Heart right ventricle (tissue), 16 donors: Measurements from ENCODE around the gene ATG14. TPM values are rescaled to one million over a fixed set of nuclear protein-coding genes. Genes with fewer than 3 reads are reported as not detected.

Source experiments
- ATAC-seq, 8 donors: fragments of 200-7000 bp; cut with Tn5 transposase; one replicate each; pipeline ENCODE4 v1.9.1; 2020; ENCODE audit warnings: mild to moderate bottlenecking in 8 of 8, moderate library complexity in 8 of 8, moderate number of reproducible peaks in 1 of 8
- DNase-seq, 2 donors: peaks; one replicate each; pipeline ENCODE4 v3.0.0-alpha.2; 2020
- H3K27ac ChIP-seq, 10 donors: fragments of 200-600 bp; sonication (generic) in 2 of 10; one replicate each; pipeline versions ENCODE4 v1.5.0 to v1.8.0; 2020 to 2022; ENCODE audit warnings: mild to moderate bottlenecking in 3 of 10
- H3K27me3 ChIP-seq, 7 donors: fragments of 200-600 bp; one replicate each; pipeline ENCODE4 v1.8.0; 2021 to 2022; ENCODE audit warnings: mild to moderate bottlenecking in 2 of 7
- H3K36me3 ChIP-seq, 9 donors: fragments of 200-600 bp; sonication (generic) in 1 of 9; one replicate each; pipeline versions ENCODE4 v1.5.0 to v1.8.0; 2020 to 2022; ENCODE audit warnings: mild to moderate bottlenecking in 2 of 9
- H3K4me1 ChIP-seq, 9 donors: fragments of 200-600 bp; sonication (generic) in 1 of 9; one replicate each; pipeline versions ENCODE4 v1.5.0 to v1.8.0; 2020 to 2022; ENCODE audit warnings: mild to moderate bottlenecking in 4 of 9
- H3K4me3 ChIP-seq, 10 donors: fragments of 200-600 bp; sonication (generic) in 2 of 10; one replicate each; pipeline versions ENCODE4 v1.5.0 to v1.8.0; 2020 to 2022; ENCODE audit warnings: mild to moderate bottlenecking in 7 of 10, moderate library complexity in 2 of 10
- H3K9me3 ChIP-seq, 11 donors: fragments of 200-600 bp in 10 of 11; sonication (generic) in 2 of 11; one replicate each; pipeline versions ENCODE4 v1.5.0 to v1.8.0; 2013 to 2022; ENCODE audit warnings: mild to moderate bottlenecking in 2 of 11, control low read depth in 1 of 11, moderate library complexity in 1 of 11
- WGBS, 2 donors: extraction: QIAGEN DNeasy Blood & Tissue Kit; methylation state at CpG; one replicate each; pipeline ENCODE4 v1.1.7; 2013; ENCODE audit warnings: inconsistent platforms in 1 of 2; 5-methylcytosine and 5-hydroxymethylcytosine counted together
- intact Hi-C, 10 donors: fragments of 100-400 bp; cut with DNase I; formaldehyde crosslinking; loops; one replicate each; pipeline versions ENCODE4 v1.11.1 to v1.14.2; 2022
- polyA plus RNA-seq, 2 donors: library from polyadenylated mRNA; stranded (reverse); fragments of 200-250 nt; gene quantifications; one replicate each; pipeline ENCODE4 v1.2.3, GENCODE V29; 2013
- total RNA-seq, 10 donors: library from RNA; stranded (reverse); fragmentation: NEBNext Ultra II Directional in 3 of 10; extraction: Animal tissue kit (Norgen Biotek cat#: 25700) in 3 of 10; gene quantifications; one replicate each; pipeline versions ENCODE4 v1.2.1 to v1.2.4, GENCODE V29; 2021 to 2023
- TF ChIP-seq, protein P1 (sequence below), 9 donors: fragments of 200-600 bp; sonication (generic) in 2 of 9; IDR thresholded peaks; one replicate each; pipeline versions ENCODE4 v1.5.0 to v1.8.0; 2021 to 2022; ENCODE audit warnings: antibody characterized with exemption in 9 of 9, mild to moderate bottlenecking in 5 of 9, moderate library complexity in 1 of 9
- donor health status: Arrhythmogenic right ventricular cardiomyopathy.
- donor health status: ischemic (EF 13 %, LVEDD 7.1; RV severe dilation, severe dysfunction).
- donor health status: healthy with polysubstance abuse.
- donor health status: DM: no; HTN: yes; CAD: no.
- donor health status: DM: no; HTN: no; CAD: no.
- donor health status: ischemic (EF 25% LVEDD 6.9; RV normal size, moderate dysfunction).
- donor health status: ischemic (EF 25% LVEDD 5.7; RV mildly dilated, moderate dysfunction).
- donor health status: healthy.
- donor health status: DM: yes; HTN: yes; CAD: no.
- donor health status: Ischemic cardiomyopathy.
- donor health status: ischemic (EF 35%, LVEDD 5.7; RV mildly dilated, moderate dysfunction).
- donor health status: nonischemic (EF 11% LVEDD 7.7; RV severe dilation, severe dysfunction).
- donor health status: DM: yes; HTN: yes; CAD: no.
- donor health status: PGD.
- donor health status: ischemic (EF 29% LVEDD 5.4; RV normal size, mild dysfunction).
- donor health status: nonischemic (EF 23%, LVEDD 6.1; RV moderate dilation, normal function).

Gene ATG14
- total and polyA plus RNA-seq, 12 donors, result 3.5 to 21.9 (median 15.3) TPM

DNA sequence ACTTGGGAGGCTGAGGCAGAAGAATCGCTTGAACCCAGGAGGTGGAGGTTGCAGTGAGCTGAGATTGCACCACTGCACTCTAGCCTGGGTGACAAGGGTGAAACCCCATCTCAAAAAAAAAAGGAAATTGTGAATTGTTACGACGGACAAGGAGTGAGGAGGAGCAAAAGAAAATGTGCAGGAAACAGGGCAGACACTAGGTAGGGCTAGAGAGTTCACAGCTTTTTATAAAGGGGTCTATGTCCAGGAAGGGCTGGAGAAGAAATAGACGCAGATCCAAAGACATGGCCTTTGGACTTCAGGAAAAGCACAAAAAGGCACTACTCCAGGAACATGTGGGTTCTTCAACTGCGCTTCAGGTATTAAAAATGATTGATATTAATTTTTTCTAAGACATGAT lies 34.4 kb downstream of the ATG14 start:
- Histone ChIP-seq H3K27ac (no peak overlapping the region), H3K4me3 (no peak overlapping the region), H3K4me1 (peaks cover 0 to 9% (median 0%) of the 10 kb centered on the region in 9 donors), H3K9me3 (no peaks in the 10 kb centered on the region), H3K36me3 (peaks cover 0 to 99% (median 64%) of the 10 kb centered on the region in 9 donors), H3K27me3 (no peaks in the 10 kb centered on the region)
- WGBS, 2 donors, result 89 to 97% methylated on average over 5 of the region's 5 CpGs
- TF ChIP-seq, protein P1, sequence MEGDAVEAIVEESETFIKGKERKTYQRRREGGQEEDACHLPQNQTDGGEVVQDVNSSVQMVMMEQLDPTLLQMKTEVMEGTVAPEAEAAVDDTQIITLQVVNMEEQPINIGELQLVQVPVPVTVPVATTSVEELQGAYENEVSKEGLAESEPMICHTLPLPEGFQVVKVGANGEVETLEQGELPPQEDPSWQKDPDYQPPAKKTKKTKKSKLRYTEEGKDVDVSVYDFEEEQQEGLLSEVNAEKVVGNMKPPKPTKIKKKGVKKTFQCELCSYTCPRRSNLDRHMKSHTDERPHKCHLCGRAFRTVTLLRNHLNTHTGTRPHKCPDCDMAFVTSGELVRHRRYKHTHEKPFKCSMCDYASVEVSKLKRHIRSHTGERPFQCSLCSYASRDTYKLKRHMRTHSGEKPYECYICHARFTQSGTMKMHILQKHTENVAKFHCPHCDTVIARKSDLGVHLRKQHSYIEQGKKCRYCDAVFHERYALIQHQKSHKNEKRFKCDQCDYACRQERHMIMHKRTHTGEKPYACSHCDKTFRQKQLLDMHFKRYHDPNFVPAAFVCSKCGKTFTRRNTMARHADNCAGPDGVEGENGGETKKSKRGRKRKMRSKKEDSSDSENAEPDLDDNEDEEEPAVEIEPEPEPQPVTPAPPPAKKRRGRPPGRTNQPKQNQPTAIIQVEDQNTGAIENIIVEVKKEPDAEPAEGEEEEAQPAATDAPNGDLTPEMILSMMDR (IDR thresholded peaks at IDR 0.05), result no peak
- ATAC-seq, result no peak
- intact Hi-C loops, result no loop called here
- DNase-seq, result no peak

DNA sequence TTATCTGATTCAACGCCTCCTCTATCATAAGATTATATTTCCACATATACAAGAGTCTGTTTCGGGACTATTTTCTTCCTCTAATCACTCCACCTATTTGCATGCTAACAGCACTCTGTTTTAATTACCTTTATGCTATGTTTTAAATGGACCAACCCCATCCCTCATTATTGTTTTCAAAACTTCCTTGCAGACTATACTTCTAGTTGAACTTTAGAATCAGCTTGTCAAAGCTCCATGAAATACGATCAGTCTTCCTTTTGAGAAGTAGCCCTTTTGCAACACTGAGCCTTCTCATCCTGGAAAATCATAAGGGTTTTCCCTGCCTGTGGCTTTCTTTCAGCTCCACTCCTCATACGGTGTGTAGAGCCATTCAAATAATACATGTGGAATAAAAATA lies 36.9 kb downstream of the ATG14 start:
- no peak for ATAC-seq

DNA sequence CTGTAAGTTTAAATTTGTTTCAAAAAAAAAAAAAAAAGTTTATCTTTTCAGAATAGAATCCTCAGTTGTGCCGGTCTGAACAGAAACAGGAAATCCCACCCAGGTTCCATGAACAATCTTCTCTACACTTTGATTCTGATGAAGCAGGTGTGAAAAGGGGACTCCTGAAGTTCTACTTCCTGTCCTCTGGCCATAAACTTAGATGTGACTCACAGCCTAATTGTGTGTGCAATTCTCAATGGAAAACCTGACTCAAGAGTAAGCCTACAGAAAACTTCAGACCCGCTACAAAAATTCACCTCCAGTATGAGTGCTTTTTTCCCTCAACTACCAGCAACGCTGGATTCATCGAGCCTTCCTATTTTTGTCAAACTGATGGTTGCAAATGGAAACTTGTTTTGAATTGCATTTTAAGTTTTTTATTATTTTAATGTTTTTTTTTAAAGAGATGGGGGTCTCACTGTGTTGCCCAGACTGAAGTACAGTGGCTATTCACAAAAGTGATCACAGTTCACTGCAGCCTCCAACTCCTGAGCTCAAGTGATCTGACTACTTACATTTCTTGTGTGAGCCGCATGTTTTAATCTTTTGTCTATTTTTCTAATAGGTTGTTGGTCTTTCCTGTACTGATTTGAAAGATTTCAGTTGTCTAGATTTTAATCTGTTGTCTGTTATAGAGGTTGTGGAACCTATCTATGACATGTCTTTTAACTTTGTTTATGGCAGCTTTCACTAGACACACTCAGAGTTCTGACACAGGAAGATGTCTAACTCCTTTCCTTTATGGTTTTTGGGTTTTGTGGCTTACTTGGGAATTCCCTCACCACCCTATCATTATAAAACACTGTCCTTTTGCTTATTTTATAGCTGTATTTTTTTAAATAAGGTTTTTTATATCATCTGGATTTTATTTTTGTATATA lies 37.6 kb downstream of the ATG14 start:
- ATAC-seq (no peak), DNase-seq (no peak)
- WGBS, 2 donors, result 90 to 94% methylated on average over 5 of the region's 5 CpGs
- no peaks in the 10 kb centered on the region for H3K9me3 ChIP-seq
- intact Hi-C loops, result no loop called here
- no peak overlapping the region for H3K4me3 ChIP-seq
- H3K36me3 ChIP-seq, result peaks cover 0 to 96% (median 34%) of the 10 kb centered on the region in 9 donors
- H3K27ac ChIP-seq, result no peak overlapping the region
- no peaks in the 10 kb centered on the region for H3K27me3 ChIP-seq
- H3K4me1 ChIP-seq, result peaks cover 0 to 9% (median 0%) of the 10 kb centered on the region in 9 donors
- TF ChIP-seq, protein P1 (IDR thresholded peaks at IDR 0.05), result no peak

More for the DNA sequence above, 36.9 kb downstream of the ATG14 start:
- intact Hi-C loops, result no loop called here
- DNase-seq, result no peak
- H3K4me3 ChIP-seq, result no peak overlapping the region
- no peaks in the 10 kb centered on the region for H3K9me3 ChIP-seq
- 96 to 98% methylated on average over 4 of the region's 4 CpGs for WGBS, 2 donors
- no peak overlapping the region for H3K27ac ChIP-seq
- peaks cover 0 to 96% (median 41%) of the 10 kb centered on the region in 9 donors for H3K36me3 ChIP-seq
- peaks cover 0 to 9% (median 0%) of the 10 kb centered on the region in 9 donors for H3K4me1 ChIP-seq
- H3K27me3 ChIP-seq, result no peaks in the 10 kb centered on the region
- TF ChIP-seq, protein P1 (IDR thresholded peaks at IDR 0.05), result no peak

DNA sequence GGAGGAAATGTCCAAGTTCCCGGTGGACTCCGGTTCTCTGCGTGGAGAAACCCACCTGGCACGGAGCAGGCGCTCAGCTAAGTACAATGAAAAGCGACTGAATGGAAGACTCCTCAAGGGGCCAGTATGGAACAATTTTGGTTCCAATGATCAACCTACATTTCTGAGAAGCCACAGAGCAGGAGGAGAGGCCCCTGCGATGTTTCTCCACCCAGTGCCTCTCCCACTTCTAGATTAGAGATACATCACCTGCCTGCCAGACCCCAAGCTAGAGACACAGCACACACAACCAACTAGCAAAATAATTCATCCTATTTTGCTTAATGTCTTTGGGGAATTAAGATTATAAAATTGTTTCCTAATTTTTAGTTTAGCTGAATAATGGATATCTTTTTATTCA lies 38.8 kb downstream of the ATG14 start:
- Histone ChIP-seq H3K27me3 (no peaks in the 10 kb centered on the region), H3K9me3 (no peaks in the 10 kb centered on the region), H3K4me3 (no peak overlapping the region), H3K36me3 (peaks cover 0 to 96% (median 39%) of the 10 kb centered on the region in 9 donors), H3K27ac (no peak overlapping the region), H3K4me1 (peaks cover 0 to 9% (median 0%) of the 10 kb centered on the region in 9 donors)
- no peak for DNase-seq
- no peak for ATAC-seq
- TF ChIP-seq, protein P1 (IDR thresholded peaks at IDR 0.05), result no peak
- 82 to 89% methylated on average over 7 of the region's 7 CpGs for WGBS, 2 donors
- intact Hi-C loops, result no loop called here
